Measurements from ENCODE around the gene SIGLEC10.

Gene SIGLEC10

GRCh38 chr19:51366389-51367254 lies 50.8 kb downstream of the SIGLEC10 start:
- DNase-seq (ENCODE audit: low read depth in 2 of 2) = peak; percentile 89 to 97

GRCh38 chr19:51365965-51366388 lies 51.5 kb downstream of the SIGLEC10 start, which contains the start of gene ETFB:
ETFB (minus strand) TSS chr19:51366388; CDS start chr19:51366326, 62 bp downstream.
- DNase-seq (ENCODE audit: low read depth in 2 of 2) = no peak

GRCh38 chr19:51365211-51365964 lies 52.1 kb downstream of the SIGLEC10 start:
- no peak for DNase-seq (ENCODE audit: low read depth in 2 of 2)

- no peak for DNase-seq (ENCODE audit: low read depth in 2 of 2)
Measured at GRCh38 chr19:51364200-51365106, 53.0 kb downstream of the SIGLEC10 start.

- no peak for DNase-seq (ENCODE audit: low read depth in 2 of 2)
Measured at GRCh38 chr19:51361239-51361638, 56.2 kb downstream of the SIGLEC10 start.

All from stimulated activated CD4-positive, alpha-beta T cell treated with anti-CD3 and anti-CD28 coated beads, Interleukin-4, amount 100 ng/mL, for 48 hours (primary cell).